ENCODE data around the gene TMEM223.
"Not testable (repeated sequence)": the region's sequence is repeated elsewhere in the genome, so short reads cannot be mapped to it uniquely, and the experiment has no call there.

TMEM223 gene

GRCh38 chr11:62752177-62752785 lies 39.5 kb downstream of the TMEM223 start:
- no peak for DNase-seq

- DNase-seq: not testable (repeated sequence)
Measured at GRCh38 chr11:62749931-62750330, 41.9 kb downstream of the TMEM223 start.

- DNase-seq: no peak
Measured at GRCh38 chr11:62747475-62748160, 44.2 kb downstream of the TMEM223 start.

Measured in NCI-H226 (cell line).